Stimulated activated CD4-positive, alpha-beta T cell treated with anti-CD3 and anti-CD28 coated beads, Interleukin-2, amount 100 ng/mL, for 48 hours (primary cell): Measurements from ENCODE around the gene TSHZ2.
"Not testable (repeated sequence)": the region's sequence is repeated elsewhere in the genome, so short reads cannot be mapped to it uniquely, and the experiment has no call there.

Experiments used
- DNase-seq, 2 donors: peaks; one replicate each; pipeline ENCODE4 v3.0.0-alpha.2; 2020

The TSHZ2 gene

DNA sequence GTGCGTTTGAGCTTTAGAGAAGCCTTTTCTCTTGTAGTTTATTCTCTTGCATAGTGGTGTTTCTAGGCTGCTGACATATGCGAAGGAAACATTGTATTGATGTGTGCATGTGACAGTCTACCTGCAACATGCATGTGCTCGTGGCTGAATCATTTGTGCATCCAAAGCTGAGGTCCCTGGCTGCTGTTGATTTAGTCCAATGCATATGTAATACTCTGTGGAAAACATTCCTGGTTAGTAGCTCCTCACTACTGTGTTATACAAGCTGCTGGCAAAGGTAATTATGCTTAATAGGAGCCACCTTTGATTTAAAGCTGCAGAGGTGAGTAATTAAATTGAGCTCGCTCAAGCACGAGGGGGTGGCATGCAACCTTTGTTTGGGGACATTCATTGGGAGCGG is 24.5 kb downstream of the TSHZ2 start:
- no peak for DNase-seq

DNA sequence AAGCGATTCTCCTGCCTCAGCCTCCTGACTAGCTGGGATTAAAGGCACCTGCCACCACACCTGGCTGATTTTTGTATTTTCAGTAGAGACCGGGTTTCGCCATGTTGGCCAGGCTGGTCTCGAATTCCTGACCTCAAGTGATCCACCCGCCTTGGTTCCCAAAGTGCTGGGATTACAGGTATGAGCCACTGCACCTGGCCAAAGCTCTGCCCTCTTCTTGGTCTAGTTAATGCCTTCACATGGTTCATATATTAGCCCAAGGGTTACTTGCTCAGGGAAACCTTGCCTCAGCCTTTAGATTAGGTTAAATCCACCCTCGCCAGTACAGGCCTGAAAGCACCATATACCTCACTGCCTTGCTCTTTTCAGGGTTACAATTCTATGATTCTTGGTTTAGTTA is 26.1 kb downstream of the TSHZ2 start:
- DNase-seq = no peak

DNA sequence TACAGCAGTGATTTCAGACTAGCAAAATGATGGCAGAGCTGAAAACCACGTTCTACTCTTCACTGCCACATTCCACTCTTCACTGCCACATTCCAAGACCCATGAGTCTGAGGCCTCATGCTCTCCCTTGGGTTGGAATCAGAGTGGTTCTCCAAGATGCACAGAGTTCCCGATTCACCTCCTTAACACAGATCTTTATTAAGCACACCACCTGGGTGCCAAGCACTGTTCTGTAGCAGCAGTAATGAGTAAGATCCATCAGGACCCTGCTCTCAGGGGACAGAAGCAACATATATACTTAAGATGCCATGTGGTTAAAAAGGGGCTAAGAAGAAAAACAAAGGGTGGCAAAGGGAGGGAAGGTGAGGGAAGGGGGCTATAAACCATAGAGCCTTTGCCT is 26.9 kb downstream of the TSHZ2 start:
- DNase-seq = no peak

DNA sequence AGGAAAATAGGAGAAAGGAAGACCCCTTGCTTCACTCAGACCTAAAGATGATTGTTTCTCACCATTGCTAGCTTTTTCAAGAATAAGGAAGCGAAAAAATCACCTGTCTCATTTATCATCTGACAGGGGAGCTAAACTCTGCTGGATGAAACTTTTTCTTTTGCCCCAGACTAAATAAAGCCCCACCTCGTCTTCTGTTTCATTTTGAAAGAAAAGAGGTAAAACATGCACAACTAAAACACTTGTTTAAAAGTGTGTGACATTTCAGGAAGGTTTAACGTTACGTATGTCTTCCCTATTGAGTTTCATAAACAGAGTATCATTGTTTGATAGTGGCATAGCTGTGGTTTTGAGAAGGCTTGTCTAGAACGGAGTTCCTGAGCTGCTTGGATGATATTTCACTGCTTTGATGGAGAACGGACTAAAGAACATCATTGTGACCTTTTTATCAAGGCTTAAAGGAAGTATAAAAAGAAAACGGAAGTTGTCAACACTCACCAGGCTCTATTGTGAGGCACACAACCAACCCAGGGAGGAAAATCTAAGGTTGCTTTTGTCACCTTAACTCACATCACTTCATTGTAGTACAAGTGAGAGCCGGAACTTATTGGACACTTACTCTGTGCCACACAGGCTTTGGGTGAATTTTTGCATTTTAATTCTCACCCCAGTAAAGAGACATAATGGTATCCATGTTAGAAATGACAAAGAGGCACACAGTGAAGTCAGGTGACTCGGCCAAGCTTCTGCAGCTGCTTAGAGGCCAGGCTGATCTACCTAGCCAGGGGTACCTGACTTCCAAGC is 29.5 kb downstream of the TSHZ2 start:
- DNase-seq = no peak

DNA sequence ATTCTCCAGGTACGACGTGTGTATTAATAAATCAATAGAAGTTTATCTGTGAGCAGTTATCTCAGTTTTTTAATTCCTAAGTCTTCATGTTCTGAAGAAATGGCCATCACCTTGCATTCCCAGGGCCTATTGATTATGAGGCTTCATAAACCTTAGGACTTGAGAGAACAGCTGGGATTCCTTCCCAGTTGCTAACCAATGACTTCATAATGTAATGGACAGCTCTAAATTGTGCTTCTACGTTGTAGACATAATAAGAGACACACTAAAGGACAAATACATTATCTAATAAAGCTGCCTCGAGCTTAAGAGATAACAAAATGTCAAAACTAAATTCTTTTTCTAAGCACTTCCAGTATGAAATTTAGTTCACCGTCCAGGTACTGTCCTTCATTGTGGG is 30.6 kb downstream of the TSHZ2 start:
- no peak for DNase-seq

DNA sequence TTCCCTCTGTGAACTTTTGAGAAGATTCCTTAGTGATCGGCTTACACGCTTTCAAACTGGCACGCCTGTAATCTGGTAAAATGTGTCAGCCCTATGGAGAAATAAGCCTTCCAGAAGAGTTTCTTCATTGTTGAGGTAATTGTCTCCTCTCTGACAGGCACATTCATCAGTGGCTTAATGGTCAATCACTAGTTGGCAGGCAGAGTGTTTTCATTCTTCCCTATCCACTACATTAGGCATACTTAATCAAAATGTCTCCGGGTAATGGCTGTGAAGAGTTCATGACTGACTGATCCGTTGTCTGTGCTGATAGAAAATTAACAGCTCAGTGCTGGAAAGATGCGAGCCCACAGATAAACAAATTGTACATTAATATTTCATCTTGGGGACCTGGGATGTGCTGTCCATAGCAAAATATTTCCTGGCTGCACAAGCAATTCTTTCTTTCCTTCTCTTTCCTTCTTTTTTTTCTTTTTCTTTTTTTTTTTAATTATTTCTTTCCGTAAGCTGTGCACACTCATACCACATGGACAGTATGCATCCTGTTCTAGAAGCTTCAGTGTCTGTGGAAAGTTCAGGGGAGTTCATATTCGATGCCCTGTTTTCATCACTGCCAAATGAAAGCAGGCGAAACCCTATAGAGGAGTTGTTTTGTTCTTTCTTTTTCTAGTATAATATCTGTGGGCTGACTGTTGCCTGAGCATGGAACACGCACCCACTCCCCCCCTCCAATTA is 31.4 kb downstream of the TSHZ2 start:
- DNase-seq = no peak

DNA sequence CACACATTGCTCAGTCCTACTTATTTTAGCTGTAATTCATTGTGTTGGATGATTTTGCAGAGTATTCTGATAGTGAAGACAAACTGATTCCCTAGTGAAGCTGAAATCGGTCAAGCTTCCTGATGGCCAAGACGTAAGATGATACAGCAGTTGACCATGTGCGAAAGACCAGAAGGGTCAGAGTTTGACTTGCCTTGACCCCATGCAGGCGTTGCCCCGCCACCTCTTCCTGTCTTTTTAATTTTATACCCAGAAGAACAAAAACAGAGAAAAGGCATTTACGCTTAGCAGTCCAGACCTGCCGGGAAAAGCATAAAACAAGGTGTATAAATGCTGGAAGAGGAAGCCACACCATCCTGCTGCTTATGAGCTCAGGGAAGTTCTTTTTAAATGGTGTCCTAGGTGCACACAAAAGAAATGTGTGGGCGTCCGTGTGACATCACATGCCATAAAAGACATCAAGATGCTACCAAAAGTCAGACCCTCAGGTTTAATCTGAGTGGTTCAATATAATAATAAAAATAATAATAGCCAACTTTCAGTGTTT is 32.2 kb downstream of the TSHZ2 start:
- DNase-seq = no peak

DNA sequence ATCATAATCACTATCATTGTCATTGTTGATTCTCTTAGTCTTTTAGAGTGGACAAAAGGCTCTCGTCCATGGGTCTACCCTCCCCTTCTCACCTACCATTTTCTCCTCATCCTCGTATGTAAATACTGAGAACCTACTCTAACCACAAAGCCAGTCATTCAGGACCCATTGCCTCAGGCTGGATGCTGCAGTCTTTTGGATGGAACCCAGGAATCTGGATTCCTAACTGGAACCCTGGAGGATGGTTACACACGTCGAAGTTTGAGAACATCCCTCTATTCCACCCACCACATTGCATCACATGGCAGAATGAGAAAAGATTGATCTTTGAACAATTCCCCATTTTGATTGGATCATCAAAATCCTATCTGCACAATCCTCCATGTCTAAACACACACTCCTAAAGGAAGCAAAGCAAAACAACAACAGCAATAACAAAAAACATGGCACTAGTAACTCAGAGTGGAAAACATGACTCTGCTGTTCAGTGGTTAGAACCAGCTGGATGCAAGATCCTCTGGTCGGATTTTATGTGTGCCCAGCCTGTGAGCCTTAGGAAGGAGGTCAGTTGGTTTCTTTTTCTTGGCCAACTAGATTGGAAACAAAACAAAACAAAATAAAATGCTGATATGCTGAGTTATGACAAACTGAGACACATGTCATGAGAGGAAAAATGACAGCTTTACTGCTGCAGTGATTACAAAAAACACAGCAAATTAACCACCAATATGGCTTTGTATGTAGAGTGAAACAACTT is 38.0 kb downstream of the TSHZ2 start:
- no peak for DNase-seq

DNA sequence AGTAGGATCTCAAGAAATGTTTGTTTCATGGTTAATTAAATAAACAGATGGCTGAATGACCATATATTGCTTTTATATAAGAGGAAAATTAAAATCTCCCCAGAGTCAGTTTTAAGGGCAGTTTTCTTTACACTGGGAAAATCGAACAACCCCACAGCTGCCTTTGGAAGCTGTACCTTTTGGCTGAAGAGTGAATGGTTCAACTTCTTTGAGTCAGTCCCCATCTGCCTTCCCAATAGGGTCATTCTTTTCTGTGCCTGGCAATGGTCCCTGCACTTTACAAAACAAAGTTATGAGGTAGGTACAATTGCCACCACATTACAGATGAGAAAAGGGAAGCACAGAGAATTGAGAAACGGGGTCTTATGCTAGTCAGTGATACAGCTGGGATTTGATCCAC is 39.5 kb downstream of the TSHZ2 start:
- no peak for DNase-seq

DNA sequence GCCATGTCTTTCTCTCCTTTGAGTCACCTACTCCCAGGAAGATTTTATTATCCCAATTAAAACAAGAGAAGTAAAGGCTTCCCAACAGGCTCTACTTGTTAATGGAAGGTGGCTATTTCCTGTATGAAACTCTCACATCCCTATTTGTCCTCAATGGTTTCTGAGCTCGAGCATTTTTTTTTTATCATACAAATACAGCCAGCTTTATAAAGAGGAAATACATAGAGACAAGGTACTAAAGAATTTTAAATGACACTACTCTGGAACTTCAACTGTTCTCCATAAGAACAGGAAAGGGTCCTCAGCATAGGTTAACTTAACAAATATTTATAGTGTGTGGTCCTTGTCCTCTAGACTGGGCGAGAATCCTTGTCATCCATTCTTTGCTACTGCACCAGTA is 41.0 kb downstream of the TSHZ2 start:
- DNase-seq = no peak

DNA sequence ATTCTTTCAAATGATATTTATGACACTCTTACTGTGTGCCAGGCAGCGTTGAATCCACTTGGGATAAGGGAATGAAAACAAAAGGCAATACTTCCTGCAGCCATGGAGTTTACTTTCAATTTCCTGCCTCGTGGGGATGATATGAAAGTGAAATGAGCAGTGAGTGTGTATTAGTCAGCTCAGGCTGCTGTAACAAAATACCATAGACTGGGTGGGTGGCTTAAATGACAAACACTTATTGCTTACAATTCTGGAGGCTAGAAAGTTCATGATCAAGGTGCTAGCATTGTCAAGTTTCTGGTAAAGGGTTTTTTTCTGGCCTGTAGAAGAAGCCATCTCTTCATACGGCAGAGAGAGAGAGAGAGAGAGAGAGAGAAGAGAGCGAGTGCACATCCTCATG is 41.7 kb downstream of the TSHZ2 start:
- no peak for DNase-seq

DNA sequence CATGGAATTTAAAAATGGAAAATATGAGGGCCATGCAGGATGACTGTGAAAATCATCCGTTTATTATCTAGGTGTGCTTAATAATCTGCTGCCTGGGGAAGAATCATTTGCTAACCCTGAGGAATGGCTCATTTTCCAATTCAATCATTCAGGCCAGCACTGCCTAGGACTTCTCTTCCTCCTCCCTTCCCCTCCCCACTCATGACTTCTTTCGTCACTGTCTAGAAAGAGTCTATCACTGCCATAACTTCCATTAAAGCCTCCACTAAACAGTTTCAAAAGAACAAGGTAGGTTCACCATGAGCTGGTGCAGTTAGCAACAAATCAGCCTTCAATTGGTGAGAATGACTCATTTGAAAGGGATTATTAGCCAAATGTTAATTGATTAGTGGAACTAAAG is 43.9 kb downstream of the TSHZ2 start:
- no peak for DNase-seq

DNA sequence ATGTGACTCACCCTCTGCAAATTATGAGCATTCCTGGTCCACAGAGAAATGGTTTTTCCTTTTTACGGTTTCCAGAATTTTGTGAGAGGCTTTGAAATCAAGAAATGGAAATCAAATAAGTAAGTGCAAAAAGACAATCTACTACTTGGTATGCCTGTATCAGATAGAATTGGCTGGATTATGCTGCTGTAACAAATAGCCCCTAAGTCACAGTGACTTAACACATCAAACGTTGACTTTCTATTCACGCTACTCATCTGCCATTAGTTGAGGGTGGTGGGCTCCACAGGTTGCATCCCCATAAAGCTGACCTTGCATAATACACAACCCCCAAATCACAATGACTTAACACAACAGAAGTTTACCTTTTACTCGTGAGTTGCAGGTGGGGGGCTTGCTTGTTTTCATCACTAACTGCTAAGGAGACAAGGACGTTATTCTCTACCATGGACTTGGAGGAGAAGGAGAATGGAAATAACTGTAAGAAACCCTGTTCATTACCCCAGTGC is 44.4 kb downstream of the TSHZ2 start:
- no peak for DNase-seq

DNA sequence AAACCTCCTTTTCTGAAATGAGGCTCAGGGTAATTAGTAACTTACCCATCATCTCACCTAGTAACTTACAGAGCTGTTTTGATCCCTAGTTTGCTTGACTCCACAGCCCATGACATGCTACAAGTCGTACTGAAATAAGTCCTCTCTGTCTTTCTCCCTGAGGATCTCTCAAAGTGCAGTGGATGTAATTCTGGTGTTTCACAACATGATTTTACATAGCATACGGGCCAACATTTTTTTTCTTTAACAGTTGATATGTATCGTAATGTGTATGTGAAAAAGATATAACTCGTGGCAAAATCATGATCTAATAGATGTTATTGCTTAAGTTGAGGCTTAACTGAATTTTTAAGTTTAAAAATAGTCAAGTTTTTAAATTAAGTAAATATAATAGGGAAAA is 45.0 kb downstream of the TSHZ2 start:
- DNase-seq = no peak

DNA sequence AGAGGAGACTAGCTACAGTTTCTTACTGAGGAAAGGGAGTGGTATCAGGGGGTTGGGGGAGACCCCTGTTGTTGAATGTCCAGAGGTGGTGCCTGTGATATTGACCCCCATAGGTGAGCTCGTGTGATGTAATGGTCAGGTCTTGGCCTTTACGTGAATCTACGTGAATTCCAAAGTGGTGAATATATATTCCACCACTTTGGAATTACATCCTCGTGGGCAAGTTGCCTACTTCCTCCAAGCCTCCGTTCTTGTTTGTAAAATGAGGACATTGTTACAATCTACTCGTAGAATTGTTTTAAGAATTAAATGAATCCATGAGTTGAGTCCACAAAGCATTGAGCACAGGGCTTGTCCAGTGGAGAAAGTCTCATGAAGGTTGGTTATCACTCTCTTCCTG is 47.3 kb downstream of the TSHZ2 start:
- DNase-seq = no peak

DNA sequence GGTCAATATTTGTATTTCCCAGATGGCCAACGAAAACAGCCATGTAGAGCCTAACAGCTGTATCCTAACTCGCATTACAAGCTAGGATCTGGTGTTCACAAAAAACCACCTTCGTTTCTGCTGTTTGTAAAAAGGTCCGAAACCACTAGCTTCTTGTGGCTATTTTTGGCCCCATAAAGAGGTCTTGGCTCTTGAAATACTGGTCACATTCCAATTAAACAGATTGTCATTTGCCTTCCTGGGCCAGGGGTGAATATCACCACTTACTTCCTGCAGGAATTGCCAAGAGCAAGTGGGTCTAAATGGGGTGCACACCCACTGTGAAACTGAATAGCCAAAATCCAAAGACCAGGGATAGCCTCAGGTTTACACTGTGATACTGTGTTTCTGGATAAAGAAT is 48.2 kb downstream of the TSHZ2 start:
- no peak for DNase-seq

DNA sequence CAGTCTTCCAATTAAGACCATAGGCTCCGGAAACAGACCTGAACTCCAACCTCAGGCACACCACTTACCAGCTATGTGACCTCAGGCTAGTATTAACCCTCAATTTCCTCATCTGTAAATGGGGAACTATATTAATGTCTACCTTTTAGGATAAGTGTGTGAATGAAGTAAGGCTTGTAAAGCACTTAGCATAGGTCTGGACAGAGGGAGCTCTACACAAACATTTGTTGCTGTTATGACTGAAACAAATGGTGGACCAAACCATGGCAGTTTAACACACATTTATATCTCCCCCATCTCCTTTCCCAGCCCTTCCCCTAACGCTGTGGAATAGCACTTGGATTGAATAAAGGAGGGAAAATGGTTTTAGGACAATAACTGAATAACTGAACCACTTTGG is 48.7 kb downstream of the TSHZ2 start:
- DNase-seq = no peak

DNA sequence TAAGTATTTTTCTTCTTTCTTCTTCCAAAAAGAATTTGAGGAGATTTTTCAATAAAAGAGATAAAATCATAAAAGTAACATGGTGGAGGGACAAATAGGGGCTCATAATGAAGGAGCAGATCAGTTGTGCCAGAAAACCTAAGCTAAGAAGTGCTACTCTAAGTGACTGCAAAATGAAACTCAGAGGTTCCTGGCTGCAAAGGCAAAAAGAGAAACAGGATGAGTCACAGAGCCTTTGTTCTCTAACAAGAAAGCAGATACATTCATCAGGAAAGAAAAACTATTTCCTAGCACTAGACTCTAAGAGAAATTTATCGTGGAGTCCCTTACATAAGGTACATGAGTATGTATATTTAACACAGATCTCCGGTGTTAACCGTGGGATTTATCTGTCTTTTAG is 49.8 kb downstream of the TSHZ2 start:
- DNase-seq = no peak

DNA sequence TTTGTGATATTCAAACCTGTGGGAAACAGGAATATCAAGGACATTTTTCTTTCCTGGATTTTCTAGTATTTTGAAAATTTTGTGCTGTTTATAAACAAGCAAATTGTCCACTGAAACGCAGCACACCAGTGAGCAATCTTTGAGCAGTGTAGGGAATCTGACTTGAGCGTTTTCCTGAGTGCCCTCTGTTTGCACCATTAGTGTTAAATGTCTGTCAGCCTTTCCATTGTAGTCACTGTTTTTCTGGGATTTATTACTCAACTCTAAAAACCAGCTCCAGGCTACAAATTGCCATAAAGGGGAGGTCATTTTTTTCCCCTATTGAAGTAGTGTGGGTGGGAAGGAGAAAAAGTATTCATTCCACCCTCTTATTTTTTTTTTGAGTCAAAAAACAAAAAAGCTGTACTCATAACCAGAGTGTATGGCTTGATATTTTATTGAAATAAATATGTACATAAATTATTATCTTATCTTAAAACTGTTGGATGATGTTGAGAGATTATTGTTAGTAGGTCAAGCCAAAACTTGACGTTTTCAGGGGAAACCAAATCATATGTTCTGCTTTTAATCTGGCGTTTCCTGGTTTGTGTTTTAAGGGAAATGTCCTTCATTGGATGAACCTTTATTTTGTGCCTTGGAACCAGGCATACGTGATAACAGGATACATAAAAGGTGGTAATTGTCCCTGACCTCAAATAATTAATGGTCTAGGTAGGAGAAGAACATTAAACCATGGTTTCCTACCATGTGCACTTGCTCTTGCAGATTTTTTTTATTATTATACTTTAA is 51.8 kb downstream of the TSHZ2 start:
- no peak for DNase-seq

DNA sequence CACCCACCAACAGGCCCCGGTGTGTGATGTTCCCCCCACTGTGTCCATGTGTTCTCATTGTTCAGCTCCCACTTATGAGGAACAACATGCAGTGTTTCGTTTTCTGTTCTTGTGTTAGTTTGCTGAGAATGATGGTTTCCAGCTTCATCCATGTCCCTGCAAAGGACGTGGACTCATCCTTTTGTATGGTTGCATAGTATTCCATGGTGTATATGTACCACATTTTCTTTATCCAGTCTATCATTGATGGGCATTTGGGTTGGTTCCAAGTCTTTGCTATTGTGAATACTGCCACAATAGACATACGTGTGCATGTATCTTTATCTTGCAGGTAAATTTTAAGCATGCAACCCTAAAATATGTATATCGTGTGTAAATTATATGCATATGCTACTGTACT is 52.5 kb downstream of the TSHZ2 start:
- not testable (repeated sequence) for DNase-seq

DNA sequence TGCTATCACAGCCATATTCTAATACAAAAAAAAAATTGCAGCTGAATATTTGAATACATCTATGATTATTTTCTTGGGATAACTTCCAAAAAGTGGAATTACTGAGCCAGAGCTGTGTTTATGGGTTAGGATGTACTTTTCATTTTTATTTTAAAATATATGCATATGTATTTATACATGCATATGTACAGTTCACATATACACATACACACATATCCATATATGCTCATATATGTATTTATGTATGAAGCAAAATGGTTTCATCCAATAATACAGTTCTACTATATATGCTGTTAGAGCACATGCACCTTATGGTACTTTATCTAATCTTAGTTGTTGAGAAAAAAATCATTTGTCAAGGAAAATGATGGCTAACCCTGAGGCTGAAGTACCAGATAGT is 54.9 kb downstream of the TSHZ2 start:
- no peak for DNase-seq

DNA sequence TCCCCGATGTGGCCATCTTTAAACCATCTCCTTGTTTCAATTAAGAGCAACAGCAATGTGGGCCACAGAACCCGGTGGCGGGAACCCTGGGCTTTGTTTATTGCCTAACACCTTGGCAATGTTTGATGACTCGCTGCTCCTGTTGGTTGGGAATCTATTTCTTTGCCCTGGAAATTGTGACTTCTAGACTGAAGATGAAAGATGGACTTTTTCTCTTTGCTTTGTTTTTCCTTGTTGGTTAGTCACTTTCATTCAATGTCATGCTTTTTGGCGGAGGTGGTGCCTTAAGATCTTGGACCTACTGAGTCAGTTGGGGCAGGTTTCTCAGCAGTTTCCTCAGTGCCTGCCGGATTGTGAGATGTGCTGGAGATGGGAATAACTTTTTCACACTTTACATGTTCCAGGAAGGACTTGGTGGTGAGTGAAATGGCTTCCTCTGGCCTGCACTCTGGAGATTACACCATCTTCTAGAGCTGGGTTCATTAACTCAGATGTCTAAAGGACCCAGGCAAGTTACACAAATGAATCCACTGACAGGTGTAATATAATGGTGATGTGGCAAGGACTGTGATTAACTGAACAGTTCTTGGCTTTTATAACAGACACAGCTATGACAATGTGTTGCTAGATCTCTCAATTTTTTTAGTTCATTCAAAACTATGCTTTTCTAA is 56.3 kb downstream of the TSHZ2 start:
- peak in 1 of 2 donors; percentile 37 for DNase-seq
